ENCODE measurements around the gene NUDT3.
"Not testable (repeated sequence)": the region's sequence is repeated elsewhere in the genome, so short reads cannot be mapped to it uniquely, and the experiment has no call there.

Gene NUDT3

DNA sequence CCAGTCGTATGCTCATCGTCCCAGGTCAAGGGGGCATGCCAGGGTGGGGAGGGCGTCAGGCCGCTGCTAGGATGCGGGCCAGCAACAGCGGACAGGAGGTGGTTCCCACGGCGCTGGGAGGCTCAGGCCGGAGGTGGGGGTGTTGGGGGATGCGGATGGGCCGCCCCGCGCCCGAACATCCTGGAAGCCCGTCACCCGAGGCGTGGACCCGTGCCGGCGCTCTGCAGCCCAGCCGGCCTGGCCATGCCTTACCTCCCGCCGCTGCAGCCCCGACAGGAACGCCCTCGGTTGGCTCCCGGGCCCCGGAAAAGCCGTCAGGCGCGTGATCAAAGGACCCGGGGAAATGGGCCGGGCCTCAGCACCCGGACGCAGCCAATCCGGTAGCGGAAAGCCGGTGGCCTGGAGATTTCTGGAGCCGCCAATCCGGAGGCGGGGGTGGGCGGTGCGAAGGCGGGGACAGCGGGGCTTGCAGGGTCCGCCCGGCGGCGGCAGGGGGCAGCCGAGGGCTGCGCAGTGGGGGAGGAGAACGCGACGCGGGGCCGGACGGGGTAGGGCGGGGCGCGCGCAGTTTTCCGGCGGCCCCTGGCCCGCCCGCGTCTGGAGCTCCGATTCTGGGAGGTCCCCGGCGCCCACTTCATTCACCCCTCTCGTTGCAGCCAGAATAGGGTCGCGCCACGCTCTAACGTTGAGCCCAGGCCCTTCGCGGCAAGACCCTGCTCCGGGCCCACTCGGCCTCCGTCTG is 143.6 kb downstream of the NUDT3 start, which contains the start of gene SMIM29:
Gene SMIM29, minus strand, starts transcription at position 280 of the 742 bp plus-strand sequence. CDS start 1,215 bp downstream, outside the sequence.
- peak; percentile 94 for DNase-seq

DNA sequence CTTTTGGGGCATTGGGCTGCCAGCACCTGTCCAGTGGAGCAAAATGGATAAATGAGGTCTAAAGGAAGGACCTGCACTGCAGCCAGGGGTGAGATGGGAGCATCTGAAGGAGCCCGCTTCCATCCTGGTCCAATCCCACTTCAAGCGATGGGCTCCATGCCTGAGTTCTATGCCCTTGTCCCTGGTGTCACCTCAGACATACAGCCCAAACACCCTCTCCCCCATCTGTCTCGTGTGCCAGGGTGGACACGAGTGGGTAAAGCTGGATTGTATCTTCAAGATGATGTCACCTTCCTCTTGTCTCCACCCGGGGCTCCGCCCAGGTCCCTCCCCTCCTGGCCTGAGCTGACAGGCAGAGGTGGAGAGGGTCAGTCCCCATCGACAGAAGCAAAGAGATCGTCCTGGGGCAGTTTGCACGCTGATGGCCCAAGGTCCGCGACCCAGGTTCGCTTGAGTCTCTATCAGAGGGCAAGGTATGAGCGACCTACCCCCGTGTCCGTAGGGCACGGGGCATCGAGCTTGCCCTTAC is 144.2 kb downstream of the NUDT3 start:
- no peak for DNase-seq

GRCh38 chr6:34247481-34248197 is 144.8 kb downstream of the NUDT3 start:
- no peak for DNase-seq

DNA sequence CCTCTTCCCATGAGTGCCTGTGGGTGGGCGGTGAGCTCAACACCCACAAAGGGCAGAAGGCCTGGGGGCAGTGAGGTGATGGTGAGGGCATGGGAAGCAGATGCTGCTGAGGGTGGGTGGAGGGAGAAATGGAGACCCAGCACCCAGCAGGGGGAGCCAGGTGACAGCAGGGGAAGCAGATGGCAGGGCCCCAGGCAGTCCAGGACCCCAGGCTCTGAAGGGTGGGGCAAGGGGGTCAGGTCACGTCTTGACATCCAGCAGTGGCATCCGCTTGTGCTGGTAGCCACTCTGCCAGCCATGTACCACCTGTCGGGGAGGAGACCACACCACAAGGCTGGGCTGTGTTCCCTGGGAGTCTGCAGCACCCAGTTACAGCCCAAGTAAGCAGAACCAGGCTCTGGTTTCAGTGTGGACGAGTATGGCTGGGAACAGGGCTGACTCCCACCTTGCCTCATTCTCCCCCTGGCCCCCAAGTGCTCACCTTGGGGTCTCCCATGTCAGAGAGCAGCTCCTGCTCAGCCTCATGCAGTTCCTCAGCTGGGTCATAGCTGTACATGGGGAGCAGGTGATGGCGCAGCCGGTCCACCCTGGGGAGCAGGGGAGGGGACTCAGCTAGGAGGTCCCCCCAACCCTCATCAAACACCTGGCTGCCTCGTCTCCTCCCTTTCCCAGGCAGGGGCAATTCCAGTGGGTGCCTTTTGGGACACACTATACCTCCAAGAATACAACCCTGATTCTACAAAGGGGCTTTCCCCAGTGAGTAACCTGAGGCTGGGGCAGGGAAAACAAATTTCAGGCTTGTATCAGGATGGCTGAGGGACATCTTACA is 145.7 kb downstream of the NUDT3 start:
- peak; percentile 37 for DNase-seq

GRCh38 chr6:34246249-34246562 is 146.3 kb downstream of the NUDT3 start:
- DNase-seq = no peak

GRCh38 chr6:34245761-34246140 is 146.7 kb downstream of the NUDT3 start:
- not testable (repeated sequence) for DNase-seq

DNA sequence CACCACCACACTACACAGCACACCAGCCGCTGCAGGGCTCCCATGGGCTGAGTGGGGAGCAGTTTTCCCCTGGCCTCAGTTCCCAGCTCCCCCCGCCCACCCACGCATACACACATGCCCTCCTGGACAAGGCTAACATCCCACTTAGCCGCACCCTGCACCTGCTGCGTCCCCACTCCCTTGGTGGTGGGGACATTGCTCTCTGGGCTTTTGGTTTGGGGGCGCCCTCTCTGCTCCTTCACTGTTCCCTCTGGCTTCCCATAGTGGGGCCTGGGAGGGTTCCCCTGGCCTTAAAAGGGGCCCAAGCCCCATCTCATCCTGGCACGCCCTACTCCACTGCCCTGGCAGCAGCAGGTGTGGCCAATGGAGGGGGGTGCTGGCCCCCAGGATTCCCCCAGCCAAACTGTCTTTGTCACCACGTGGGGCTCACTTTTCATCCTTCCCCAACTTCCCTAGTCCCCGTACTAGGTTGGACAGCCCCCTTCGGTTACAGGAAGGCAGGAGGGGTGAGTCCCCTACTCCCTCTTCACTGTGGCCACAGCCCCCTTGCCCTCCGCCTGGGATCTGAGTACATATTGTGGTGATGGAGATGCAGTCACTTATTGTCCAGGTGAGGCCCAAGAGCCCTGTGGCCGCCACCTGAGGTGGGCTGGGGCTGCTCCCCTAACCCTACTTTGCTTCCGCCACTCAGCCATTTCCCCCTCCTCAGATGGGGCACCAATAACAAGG is 147.3 kb downstream of the NUDT3 start:
- not testable (repeated sequence) for DNase-seq

GRCh38 chr6:34243901-34244884 is 148.3 kb downstream of the NUDT3 start:
- DNase-seq = peak; percentile 98

GRCh38 chr6:34243131-34243771 is 149.2 kb downstream of the NUDT3 start:
- peak; percentile 69 for DNase-seq

GRCh38 chr6:34242252-34243130 is 150.0 kb downstream of the NUDT3 start:
- DNase-seq = no peak

DNA sequence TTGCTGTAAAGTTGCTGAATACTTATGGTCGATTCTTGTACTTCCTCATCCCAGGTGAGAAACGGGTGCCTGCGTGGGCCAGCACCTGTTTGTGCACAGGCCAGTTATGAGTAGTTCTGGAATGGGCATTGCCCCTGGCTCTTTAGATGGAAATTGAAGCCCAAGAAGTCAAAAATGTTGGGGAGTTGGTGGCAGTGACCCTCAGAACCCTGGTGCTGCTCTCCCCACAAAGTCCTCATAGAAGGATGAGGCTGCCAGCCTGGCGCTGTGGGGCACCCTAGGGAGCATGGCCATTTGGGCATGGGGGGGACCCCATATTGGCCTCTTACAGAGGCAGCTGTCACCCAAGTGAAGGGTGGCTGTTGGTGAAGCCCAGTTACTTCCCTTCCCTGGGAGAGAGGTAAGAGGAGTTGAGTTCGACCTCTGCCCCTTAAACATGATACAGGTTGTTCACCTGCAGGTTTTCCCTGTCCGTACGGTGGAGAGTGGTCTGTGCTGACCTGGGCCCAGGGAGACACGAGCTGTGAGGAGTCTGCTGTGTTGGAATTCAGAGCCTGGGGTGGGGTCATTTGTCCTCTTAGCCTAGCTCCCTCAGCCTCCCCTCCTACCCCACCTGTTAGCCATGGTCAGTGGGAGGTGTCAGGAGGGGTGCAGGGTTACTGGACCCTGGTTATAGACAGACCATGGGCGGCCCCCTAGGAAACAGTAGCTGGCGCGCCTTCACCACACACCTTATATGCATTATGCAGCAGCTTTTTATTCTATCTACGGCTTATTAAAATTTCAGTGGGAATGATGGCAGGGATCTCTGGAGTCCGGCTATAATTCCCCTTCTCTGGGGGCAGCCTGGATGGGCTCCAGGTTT is 150.9 kb downstream of the NUDT3 start:
- no peak for DNase-seq

- no peak for DNase-seq
Measured at GRCh38 chr6:34240329-34241248, 151.9 kb downstream of the NUDT3 start.

- DNase-seq = no peak
Measured at GRCh38 chr6:34239893-34240292, 152.6 kb downstream of the NUDT3 start.

DNA sequence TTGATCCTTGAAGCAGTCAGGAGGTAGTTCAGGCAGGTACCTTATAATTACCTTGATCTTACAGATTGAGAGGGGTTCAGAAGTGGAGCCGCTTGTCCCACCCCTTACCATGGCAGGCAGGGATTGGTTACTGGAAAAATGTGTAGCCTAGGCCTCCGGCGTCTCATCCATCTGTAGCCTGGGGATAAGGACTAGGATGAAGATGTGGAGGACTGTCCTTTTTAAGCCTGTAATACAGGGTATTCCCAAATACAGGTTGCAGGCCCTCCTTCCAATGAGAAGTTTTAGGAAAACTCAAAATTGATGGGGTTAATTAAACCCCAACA is 153.0 kb downstream of the NUDT3 start:
- DNase-seq = no peak

GRCh38 chr6:34238585-34239499 is 153.6 kb downstream of the NUDT3 start:
- DNase-seq = no peak

DNA sequence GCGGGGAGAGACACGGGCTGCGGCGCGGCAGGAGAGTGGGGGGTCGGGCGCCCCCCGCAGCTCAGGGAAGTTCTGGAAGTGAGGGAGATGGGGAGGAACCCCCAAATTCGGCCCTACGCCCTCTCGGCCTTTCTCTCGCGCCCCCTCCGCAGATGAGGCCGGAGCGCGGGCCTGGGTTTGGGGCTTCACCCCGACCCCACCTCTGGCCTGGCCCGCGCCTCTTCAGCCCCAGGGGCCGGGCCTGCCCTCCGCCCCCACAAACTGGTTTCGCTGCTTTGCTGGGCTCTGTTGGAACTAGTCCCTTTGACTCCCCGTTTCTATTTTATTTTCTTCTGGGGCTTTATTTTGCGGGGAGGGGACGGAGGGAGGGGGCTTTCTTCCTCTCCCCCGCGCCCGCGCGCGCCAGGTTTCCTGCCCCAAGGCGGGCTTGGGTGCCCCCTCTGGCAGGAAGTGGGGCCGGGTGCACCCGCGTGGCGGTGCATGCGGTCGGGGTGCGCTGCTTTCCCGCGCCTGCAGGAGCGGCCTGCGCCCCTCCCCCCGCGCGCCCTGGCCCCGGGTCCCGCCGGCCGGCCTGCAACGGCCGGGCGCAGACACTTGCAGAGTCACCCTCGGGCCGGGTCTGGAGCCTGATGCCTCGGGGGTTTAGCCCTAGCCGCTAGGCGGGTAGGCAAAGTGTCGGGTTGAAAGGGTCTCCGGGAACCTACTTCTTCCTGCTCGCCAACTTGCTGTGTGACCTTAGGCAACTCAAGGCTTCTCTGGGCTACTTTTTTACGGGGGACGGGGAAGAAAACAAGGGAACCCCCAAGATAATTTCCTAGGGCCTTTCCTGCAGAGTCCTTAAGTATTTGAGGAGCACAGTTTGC is 154.5 kb downstream of the NUDT3 start:
- peak; percentile 41 for DNase-seq

Measured in HCEC 1CT (cell line).